HEK293T (cell line): Measurements from ENCODE around the gene MACO1.

Experiments used
- ARNT ChIP-seq: fragments of 450-650 bp; IDR thresholded peaks from 2 replicates; pipeline ENCODE4 v1.6.1; 2017; ENCODE audit warnings: mild to moderate bottlenecking
- CTBP1 ChIP-seq: fragments of 450-650 bp; IDR thresholded peaks from 2 replicates; pipeline ENCODE4 v1.6.1; 2016; ENCODE audit warnings: borderline replicate concordance
- FOXA1 ChIP-seq: fragments of 450-650 bp; IDR thresholded peaks from 2 replicates; pipeline ENCODE4 v1.6.1; 2016; ENCODE audit warnings: mild to moderate bottlenecking
- FOXK2 ChIP-seq: fragments of 450-650 bp; IDR thresholded peaks from 2 replicates; pipeline ENCODE4 v1.6.1; 2016; ENCODE audit warnings: mild to moderate bottlenecking
- FOXM1 ChIP-seq: fragments of 450-650 bp; IDR thresholded peaks from 2 replicates; pipeline ENCODE4 v1.6.1; 2017; ENCODE audit warnings: mild to moderate bottlenecking, borderline replicate concordance
- L3MBTL2 ChIP-seq: fragments of 450-650 bp; conservative IDR thresholded peaks from 2 replicates; pipeline ENCODE4 v1.6.1; 2016; ENCODE audit warnings: mild to moderate bottlenecking
- NFRKB ChIP-seq: fragments of 450-650 bp; IDR thresholded peaks from 2 replicates; pipeline ENCODE4 v1.6.1; 2016; ENCODE audit warnings: mild to moderate bottlenecking, moderate library complexity
- SP1 ChIP-seq: fragments of 450-650 bp; IDR thresholded peaks from 2 replicates; pipeline ENCODE4 v1.6.1; 2017
- SUZ12 ChIP-seq: fragments of 450-650 bp; IDR thresholded peaks from 2 replicates; pipeline ENCODE4 v1.6.1; 2016; ENCODE audit warnings: mild to moderate bottlenecking
- TARDBP ChIP-seq: fragments of 450-650 bp; IDR thresholded peaks from 2 replicates; pipeline ENCODE4 v1.6.1; 2016
- ZNF384 ChIP-seq: fragments of 450-650 bp; IDR thresholded peaks from 2 replicates; pipeline ENCODE4 v1.6.1; 2016

DNA sequence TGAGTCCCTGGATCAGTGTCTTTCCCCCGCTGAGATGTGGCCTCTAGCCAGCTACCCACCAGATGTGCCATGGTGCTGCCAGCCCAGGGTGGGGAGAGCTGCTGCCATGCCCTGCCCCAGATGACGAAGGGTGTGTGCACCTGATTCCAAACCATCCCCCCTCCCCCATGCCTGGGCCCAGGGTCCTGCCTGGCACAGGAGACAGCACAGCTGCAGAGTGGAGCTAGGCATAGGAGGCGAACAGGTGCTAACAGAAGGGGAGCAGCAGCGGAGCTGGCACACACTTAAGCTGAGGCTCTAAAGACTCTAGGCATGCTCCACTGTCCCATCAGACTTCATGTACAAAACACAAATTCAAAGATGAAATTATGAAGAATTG lies 103.7 kb downstream of the MACO1 start:
- TF ChIP-seq FOXA1 (no peak), NFRKB (no peak), SP1 (no peak), CTBP1 (no peak), SUZ12 (no peak), FOXK2 (no peak), FOXM1 (no peak), ZNF384 (no peak), ARNT (no peak), TARDBP (no peak), L3MBTL2 (no peak)
